NAMALWA (cell line): ENCODE measurements around the gene NUCB1.
"Not testable (repeated sequence)": the region's sequence is repeated elsewhere in the genome, so short reads cannot be mapped to it uniquely, and the experiment has no call there.

Experiments used
- DNase-seq: peaks from one replicate; pipeline ENCODE4 v3.0.0-alpha.2; 2015; ENCODE audit warnings: low spot score

NUCB1 gene

DNA sequence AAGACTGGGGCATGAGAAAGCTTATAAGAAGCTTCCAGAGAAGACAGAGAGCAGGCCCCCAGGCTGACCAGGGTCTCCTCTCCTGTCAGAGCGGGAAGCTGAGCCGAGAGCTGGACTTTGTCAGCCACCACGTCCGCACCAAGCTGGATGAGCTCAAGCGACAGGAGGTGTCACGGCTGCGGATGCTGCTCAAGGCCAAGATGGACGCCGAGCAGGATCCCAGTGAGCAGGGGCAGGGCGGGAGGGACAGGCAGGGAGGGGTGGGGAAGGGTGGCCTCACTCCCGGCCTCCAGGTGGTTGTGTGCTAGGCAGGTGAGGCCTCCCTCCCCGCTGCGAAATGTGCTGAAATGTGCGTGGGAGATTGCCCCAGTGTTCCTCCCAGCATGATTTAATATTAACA is 5.6 kb downstream of the NUCB1 start:
- no peak for DNase-seq

DNA sequence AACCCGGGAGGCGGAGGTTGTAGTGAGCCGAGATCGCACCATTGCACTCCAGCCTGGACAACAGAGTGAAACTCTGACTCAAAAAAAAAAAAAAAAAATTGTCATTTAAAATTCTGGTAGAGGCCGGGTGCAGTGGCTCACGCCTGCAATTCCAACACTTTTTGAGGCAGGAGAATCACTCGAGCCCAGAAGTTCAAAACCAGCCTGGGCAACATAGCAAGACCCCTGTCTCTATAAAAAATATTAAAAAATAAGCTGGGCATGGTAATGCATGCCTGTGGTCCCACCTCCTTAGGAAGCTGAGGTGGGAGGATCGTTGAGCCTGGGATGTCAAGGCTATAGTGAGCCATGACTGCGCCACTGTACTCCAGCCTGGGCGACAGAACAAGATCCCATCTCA is 6.2 kb downstream of the NUCB1 start:
- DNase-seq = no peak

DNA sequence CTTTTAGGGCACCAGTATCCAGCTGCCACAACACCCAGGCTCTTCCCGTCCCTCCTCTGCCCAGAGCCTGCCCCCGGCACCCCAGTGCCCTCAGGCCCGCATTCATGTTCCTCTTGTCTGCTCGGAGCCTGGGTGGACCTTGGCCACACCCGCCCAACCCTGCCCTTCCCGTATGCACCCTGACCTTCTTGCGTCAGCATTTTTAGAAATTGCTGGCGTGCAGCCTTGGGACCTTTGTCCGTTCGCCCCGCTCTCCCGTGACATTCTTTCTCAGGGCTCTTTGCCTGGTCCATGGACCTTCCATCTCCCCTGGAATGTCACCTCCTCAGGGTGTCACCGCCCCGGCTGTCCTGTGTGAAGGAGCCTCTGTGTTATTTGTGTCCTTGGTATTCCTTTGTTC is 7.6 kb downstream of the NUCB1 start:
- DNase-seq = no peak

- DNase-seq = peak; percentile 63
Observed at GRCh38 chr19:48909424-48910077, 9.4 kb downstream of the NUCB1 start.

DNA sequence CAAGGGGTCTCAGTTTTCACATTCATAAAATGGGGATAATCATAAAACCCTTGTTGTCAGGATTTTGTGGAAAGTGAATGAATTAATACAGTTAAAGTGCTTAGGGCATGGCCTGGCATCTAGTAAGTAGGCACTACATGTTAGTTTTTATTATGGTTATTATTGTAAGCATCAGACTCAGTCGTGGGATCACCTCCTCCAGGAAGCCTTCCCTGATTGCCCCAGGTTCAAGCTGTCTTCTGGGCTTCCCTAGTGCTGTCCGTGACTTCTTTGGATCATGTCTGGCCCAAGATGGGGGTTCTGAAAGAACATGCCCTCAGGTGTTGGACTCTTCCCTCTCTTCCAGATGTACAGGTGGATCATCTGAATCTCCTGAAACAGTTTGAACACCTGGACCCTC is 10.7 kb downstream of the NUCB1 start:
- no peak for DNase-seq

GRCh38 chr19:48913114-48913889 is 13.2 kb downstream of the NUCB1 start:
- peak; percentile 75 for DNase-seq

- no peak for DNase-seq
Observed at GRCh38 chr19:48914181-48914580, 14.1 kb downstream of the NUCB1 start.

GRCh38 chr19:48915757-48916156 is 15.6 kb downstream of the NUCB1 start:
- DNase-seq = no peak

- peak; percentile 78 for DNase-seq
Observed at GRCh38 chr19:48918071-48918470, 18.0 kb downstream of the NUCB1 start.

- peak; percentile 81 for DNase-seq
Observed at GRCh38 chr19:48918801-48919247, 18.7 kb downstream of the NUCB1 start.

- DNase-seq = not testable (repeated sequence)
Observed at GRCh38 chr19:48919271-48919670, 19.2 kb downstream of the NUCB1 start.

- DNase-seq = no peak
Observed at GRCh38 chr19:48920949-48921348, 20.8 kb downstream of the NUCB1 start.

- no peak for DNase-seq
Observed at GRCh38 chr19:48921721-48922500, 21.8 kb downstream of the NUCB1 start.

- DNase-seq = no peak
Observed at GRCh38 chr19:48922548-48923490, 22.7 kb downstream of the NUCB1 start.

GRCh38 chr19:48925240-48925843 is 25.2 kb downstream of the NUCB1 start:
- DNase-seq = no peak

DNA sequence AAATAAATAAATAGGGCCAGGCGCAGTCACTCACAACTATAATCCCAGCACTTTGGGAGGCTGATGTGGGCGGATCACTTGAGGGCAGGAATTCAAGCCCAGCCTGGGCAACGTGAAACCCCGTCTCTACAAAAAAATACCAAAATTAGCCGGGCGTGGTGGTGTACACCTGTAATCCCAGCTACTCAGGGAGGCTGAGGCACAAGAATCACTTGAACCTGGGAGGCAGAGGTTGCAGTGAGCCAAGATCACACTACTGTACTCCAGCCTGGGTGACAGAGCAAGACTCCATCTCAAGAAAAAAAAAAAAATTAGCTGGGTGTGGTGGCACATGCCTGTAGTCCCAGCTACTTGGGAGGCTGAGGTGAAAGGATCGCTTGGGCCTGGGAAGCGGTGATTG is 25.8 kb downstream of the NUCB1 start:
- not testable (repeated sequence) for DNase-seq

GRCh38 chr19:48926909-48927308 is 26.8 kb downstream of the NUCB1 start:
- DNase-seq = no peak

- not testable (repeated sequence) for DNase-seq
Observed at GRCh38 chr19:48927692-48928091, 27.6 kb downstream of the NUCB1 start.

GRCh38 chr19:48928164-48929025 is 28.3 kb downstream of the NUCB1 start:
- no peak for DNase-seq

DNA sequence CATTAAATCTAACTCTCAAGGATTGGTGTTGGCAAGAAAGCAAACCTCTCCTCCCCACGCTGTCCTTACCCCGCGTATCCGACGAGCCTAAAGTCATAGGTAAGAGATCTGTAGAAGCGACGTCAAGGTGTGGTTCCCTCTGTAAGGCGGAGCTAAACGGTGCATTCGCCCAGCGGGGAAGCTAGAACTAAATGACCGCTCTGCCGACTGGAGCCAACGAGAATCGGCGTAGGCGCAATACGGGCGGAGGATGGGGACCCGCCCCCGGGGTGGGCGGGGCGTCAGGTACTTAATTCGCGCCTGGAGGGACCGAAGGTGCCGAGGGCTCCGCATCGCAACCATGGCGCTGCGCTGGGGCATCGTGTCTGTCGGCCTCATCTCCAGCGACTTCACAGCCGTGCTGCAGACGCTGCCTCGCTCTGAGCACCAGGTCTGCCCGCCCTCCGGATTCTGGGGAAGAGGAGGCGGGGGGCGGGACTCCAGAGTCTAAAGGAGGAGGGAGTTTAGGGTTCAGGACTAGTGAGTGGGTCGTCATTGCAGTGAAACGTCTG is 33.3 kb downstream of the NUCB1 start, which contains the start of gene DHDH:
Gene DHDH, plus strand, starts transcription at position 318 of the 551 bp plus-strand sequence. Its CDS starts 23 bp downstream, at position 341.
- peak; percentile 84 for DNase-seq
